NK-92 (cell line): Measurements from ENCODE around the gene CSTA.
"Not testable (repeated sequence)": the region's sequence is repeated elsewhere in the genome, so short reads cannot be mapped to it uniquely, and the experiment has no call there.

ENCODE experiments used
- DNase-seq: peaks from one replicate; lab custom pipeline; 2025; ENCODE audit not compliant: unreplicated experiment; lab: John Stamatoyannopoulos, UW

The CSTA gene

GRCh38 chr3:122318620-122319019 lies 6.4 kb upstream of the CSTA start:
- DNase-seq = no peak

- no peak for DNase-seq
Measured at GRCh38 chr3:122322095-122323075, 2.7 kb upstream of the CSTA start.

DNA sequence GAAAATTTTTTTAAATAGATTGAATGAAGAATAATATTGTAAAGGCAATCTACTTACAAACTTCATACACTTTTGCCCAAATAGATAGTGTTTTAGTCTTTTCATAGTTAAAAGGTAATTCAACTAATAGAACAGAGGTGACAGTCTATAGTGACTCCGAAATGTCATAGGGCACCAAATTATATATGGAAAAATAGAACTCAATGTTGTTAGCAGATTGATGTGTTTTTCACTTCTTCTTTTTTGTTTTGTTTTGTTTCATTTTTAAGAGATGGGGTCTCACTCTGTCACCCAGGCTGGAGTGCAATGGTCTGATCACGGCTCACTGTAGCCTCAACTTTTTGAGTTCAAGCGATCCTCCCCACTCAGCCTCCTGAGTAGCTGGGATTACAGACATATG lies 721 bp downstream of the CSTA start:
- no peak for DNase-seq

GRCh38 chr3:122331886-122332285 lies 6.8 kb downstream of the CSTA start:
- no peak for DNase-seq

DNA sequence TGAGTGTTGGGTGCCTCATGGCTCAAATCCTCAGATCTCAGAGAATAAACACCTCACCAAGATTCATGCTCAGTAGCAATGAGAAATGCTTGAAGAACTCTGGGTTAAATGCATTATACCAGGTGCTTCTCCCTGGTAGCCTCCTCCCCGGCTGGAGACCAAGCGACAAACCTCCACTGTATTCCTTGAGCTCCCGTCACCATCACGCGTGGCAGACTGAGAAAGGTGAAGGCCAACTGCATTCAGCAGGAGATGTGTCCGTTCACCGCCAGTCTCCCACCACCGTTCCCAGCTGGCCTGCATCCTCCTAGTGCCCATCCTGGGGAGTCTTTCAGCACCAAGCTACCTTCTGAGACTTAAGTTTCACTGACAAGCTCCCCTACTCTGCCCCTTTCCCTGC lies 7.5 kb downstream of the CSTA start:
- DNase-seq = no peak

- DNase-seq = no peak
Measured at GRCh38 chr3:122342803-122343202, 17.8 kb downstream of the CSTA start.

DNA sequence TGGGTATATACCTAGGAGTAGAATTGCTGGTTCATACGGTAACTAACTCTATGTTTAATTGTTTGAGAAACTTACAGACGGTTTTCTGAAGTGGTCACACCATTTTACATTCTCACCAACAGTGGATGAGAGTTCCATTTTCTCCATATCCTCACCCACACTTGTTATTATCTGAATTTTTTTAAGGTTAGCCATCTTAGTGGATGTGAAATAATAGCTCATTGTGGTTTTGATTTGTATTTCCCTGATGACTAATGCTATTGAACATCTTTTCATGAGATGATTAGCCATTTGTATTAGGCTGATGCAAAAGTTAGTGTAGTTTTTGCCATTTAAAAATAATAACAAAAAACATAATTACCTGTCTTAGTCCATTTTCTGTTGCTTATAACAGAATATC lies 18.6 kb downstream of the CSTA start:
- no peak for DNase-seq

DNA sequence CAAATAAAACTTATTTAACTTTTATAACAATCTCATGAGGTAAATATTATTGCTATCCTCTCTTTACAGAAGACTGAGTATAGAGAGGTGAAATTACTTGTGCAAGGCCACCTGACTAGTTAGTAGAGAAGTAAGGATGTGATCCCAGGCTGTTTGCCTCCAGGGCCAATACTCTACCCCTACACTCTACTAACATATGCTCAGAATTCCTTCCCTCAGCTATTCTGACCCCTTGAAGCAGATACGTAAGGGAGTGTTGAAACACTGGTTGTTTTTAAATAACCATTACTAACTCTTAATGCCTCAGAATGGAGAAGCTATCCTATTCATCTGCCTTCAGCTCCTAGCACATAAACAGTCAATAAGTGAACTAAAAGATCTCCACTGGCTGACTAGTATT lies 24.1 kb downstream of the CSTA start:
- no peak for DNase-seq

DNA sequence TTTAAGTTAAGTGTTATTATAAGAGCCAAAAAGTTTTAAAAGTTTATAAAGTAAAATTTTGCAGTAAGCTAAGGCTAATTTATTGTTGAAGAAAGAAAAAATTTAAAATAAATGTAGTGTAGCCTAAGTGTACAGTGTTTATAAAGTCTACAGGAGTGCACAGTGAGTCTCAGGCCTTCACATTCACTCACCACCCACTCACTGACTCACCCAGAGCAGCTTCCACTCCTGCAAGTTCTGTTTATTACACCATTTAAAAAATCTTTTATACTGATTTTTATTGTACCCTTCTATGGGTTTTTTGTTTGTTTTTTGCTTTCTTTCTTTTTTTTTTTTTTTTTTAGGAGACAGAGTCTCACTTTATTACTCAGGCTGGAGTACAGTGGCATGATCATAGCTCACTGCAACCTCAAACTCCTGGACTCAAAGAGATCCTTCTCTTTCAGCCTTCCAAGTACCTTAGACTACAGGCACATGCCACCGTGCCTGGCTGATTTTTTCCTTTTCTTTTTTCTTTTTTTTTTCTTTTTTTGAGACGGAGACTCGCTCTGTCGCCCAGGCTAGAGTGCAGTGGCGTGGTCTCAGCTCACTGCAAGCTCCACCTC lies 25.9 kb downstream of the CSTA start:
- DNase-seq = no peak

- DNase-seq = no peak
Measured at GRCh38 chr3:122351612-122352011, 26.6 kb downstream of the CSTA start.

DNA sequence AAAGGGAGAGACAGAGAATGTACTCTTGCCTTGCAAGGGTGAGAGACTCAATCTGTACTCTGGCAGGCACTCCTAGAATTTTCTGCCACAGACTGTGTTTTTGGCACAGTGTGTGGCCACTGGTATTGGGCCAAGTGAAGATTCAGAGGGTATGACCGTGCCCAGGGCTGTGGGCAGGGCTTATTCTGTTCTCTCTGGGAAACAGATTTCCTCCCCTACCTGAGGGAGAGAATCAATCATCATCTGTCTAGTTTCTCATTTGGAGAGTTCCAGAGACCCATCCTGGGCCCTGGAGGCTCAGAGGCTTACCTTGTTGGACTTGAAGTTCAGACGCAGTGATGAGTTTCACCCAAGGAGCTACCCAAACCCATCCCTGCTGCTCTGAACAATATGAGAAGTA lies 28.2 kb downstream of the CSTA start:
- DNase-seq = no peak

DNA sequence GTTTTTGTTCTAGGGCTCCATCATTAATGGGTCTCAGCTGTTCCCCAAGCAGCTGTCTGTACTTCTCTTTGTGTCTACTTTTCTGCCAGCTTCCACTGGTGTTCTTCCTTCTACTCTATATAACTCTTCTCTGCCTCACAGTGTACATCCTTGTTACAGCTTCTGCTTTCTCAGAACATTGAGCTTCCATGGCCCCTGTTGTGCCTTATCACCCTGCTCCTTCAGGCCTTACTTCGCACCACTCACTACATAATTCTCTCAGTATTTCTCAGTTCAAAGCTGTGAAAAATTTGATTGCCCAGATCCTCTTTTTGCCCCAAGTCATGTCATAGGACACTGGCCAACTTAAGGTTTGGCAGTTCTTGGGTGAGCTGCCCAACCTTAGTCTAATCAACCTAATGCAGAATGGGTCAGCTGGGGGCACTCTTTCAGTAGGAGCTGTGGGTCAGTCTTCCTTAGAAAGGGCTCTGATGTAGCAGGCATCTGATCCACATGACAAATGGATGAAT lies 28.9 kb downstream of the CSTA start:
- DNase-seq = no peak

- DNase-seq = no peak
Measured at GRCh38 chr3:122355612-122356011, 30.6 kb downstream of the CSTA start.

DNA sequence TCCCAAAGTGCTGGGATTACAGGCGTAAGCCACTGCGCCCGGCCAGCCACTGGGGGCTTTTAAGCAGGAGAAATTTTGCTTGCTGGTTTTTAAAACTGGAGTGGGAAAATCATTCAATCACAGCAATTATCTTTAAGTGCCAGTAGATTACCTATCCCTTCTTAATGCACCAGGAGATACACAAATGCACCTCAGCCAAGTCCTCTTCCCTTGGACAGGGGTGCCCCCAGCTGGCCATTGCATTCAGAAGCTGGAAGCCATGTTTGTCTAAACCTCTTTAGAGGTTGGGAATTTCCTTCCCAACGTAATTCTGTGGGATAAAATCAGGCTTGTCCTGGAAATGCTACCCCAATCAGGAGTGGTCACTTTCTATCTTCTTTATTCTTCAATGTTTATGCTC lies 31.4 kb downstream of the CSTA start:
- DNase-seq = no peak

GRCh38 chr3:122357828-122358702 lies 33.0 kb downstream of the CSTA start:
- no peak for DNase-seq

DNA sequence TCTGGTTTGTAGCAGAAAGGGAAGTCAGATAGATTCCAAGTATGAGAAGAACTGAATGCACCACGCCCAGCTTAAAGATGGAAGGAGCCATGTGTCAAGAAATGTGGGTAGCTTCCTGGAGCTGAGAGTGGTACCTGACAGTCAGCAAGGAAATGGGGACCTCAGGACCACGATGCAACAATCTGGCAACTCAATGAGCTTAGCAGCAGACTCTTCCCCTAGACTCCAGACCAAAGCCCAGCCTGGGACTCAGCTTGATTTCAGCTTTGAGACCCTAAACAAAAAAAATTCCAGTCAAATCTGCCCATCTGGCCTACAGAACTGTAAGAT lies 33.6 kb downstream of the CSTA start:
- no peak for DNase-seq

- DNase-seq = no peak
Measured at GRCh38 chr3:122362026-122362425, 37.0 kb downstream of the CSTA start.

GRCh38 chr3:122364490-122364889 lies 39.4 kb downstream of the CSTA start:
- no peak for DNase-seq

DNA sequence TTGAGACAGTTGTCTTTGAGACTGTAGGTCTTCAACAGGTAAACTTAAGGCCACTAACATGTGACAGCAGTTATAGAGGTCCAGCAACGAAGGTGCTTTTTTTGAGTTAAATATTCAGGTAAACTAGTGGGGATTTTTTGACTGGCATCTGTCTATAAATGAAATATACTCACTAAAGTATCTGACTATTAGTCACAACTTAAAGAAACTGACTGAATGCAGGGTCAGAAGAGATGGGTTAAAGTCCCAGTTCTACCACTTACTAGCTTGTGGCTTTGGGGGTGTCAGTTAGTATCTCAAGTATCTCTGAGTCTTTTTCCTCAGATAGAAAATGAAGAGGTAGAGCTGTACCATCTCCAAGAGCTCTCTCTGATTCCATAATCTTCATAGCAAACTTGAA lies 40.0 kb downstream of the CSTA start:
- no peak for DNase-seq

GRCh38 chr3:122365582-122366378 lies 40.7 kb downstream of the CSTA start:
- DNase-seq = not testable (repeated sequence)

DNA sequence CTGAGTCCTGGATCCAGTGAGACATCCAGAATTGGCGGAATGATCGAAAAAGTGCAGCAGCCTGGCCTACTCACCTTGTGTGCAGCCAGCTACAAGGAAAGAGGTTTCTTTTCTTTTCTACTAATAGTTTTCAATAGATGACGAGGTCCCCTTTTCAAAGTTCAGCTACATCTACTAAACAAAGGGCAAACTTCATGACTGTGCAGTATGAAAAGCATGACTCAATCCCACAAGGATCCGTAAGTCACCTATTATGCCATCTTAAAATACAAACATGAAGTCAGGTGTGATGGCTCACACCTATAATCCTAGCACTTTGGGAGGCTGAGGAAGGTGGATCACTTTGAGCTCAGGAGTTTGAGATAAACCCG lies 41.3 kb downstream of the CSTA start:
- DNase-seq = no peak
